GM12801 (cell line): ENCODE data around the gene CERT1.

Source experiments
- TF ChIP-seq, protein P1 (sequence below): IDR thresholded peaks from one replicate; pipeline ENCODE4 v1.5.1; 2011; ENCODE audit warnings: control low read depth; ENCODE audit not compliant: insufficient read length; ENCODE audit errors: extremely low read depth

Gene CERT1

DNA sequence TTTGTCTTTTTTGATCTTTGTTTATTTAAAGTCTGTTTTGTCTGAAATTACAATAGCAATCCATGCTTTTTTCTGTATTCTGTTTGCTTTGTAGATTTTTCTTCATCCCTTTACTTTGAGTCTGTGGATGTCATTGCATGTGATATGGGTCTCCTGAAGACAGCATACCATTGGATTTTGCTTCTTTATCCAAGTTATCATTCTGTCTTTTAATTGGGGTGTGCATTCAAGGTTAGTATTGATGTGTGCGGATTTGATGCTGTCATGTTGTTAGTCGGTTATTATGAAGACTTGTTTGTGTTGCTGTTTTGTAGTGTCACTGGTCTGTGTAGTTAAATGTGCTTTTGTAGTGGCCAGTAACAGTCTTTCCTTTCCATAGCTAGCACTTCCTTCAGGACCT is 23.3 kb upstream of the CERT1 start:
- TF ChIP-seq, protein P1, sequence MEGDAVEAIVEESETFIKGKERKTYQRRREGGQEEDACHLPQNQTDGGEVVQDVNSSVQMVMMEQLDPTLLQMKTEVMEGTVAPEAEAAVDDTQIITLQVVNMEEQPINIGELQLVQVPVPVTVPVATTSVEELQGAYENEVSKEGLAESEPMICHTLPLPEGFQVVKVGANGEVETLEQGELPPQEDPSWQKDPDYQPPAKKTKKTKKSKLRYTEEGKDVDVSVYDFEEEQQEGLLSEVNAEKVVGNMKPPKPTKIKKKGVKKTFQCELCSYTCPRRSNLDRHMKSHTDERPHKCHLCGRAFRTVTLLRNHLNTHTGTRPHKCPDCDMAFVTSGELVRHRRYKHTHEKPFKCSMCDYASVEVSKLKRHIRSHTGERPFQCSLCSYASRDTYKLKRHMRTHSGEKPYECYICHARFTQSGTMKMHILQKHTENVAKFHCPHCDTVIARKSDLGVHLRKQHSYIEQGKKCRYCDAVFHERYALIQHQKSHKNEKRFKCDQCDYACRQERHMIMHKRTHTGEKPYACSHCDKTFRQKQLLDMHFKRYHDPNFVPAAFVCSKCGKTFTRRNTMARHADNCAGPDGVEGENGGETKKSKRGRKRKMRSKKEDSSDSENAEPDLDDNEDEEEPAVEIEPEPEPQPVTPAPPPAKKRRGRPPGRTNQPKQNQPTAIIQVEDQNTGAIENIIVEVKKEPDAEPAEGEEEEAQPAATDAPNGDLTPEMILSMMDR, result no peak

DNA sequence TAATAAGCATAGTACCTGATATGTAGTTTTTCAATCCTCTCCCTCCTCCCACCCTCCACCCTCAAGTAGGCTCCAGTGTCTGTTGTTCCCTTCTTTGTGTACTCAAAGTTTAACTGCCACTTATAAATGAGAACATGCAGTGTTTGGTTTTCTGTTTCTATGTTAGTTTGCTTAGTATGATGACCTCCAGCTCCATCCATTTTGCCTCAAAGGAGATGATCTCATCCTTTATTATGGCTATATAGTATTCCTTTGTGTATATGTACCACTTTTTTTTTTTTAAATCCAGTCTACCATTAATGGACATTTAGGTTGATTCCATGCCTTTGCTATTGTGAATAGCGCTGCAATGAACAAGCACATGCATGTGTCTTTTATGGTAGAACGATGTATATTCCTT is 20.8 kb upstream of the CERT1 start:
- TF ChIP-seq, protein P1, result no peak

- TF ChIP-seq, protein P1, result no peak
These were observed 17.8 kb upstream of the CERT1 start for GRCh38 chr5:75529185-75529584.

- TF ChIP-seq, protein P1, result no peak
These were observed 14.6 kb upstream of the CERT1 start for GRCh38 chr5:75526070-75526469.

GRCh38 chr5:75525344-75525743 is 13.9 kb upstream of the CERT1 start:
- TF ChIP-seq, protein P1, result no peak

GRCh38 chr5:75524591-75524990 is 13.2 kb upstream of the CERT1 start:
- TF ChIP-seq, protein P1, result no peak

GRCh38 chr5:75524071-75524470 is 12.6 kb upstream of the CERT1 start:
- TF ChIP-seq, protein P1, result no peak

DNA sequence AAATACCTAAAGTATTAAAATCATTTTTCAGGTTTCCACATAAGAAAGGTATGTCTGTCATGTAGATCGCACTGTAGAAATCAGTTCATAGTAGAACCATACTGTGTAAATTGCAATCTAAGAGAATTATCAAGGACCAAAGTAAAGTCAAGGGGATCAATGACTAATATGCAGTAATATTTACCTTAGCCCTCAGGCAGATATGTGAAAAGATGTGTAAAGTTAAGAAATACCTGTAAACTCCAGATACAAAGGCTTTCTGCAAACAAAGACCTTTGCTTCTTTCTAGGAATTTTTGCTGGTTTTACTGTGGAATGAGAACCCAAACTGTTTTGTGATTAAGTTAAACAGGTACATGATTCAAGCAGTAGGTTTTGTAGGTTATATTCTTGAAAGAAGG is 11.8 kb upstream of the CERT1 start:
- TF ChIP-seq, protein P1, result no peak
